NCI-H1048 (cell line): ENCODE data around the gene MAP3K15.

Source experiments
- DNase-seq: peaks from one replicate; lab custom pipeline; 2025; lab: John Stamatoyannopoulos, UW

MAP3K15 gene

GRCh38 chrX:19514791-19515614 is at the start of gene MAP3K15:
MAP3K15 (minus strand) TSS chrX:19515508; CDS start chrX:19515261, 247 bp downstream.
- no peak for DNase-seq

- no peak for DNase-seq
These were observed 49.3 kb upstream of the MAP3K15 start for GRCh38 chrX:19564606-19565005.

- DNase-seq, result no peak
These were observed 48.4 kb upstream of the MAP3K15 start for GRCh38 chrX:19563746-19564145.

- DNase-seq, result no peak
These were observed 48.0 kb upstream of the MAP3K15 start for GRCh38 chrX:19563327-19563726.

GRCh38 chrX:19560611-19561010 is 45.3 kb upstream of the MAP3K15 start:
- no peak for DNase-seq

- no peak for DNase-seq
These were observed 42.5 kb upstream of the MAP3K15 start for GRCh38 chrX:19557822-19558221.

GRCh38 chrX:19556202-19556601 is 40.9 kb upstream of the MAP3K15 start:
- no peak for DNase-seq

- no peak for DNase-seq
These were observed 40.4 kb upstream of the MAP3K15 start for GRCh38 chrX:19555683-19556082.

GRCh38 chrX:19555236-19555635 is 39.9 kb upstream of the MAP3K15 start:
- no peak for DNase-seq

GRCh38 chrX:19554786-19555185 is 39.5 kb upstream of the MAP3K15 start:
- no peak for DNase-seq

GRCh38 chrX:19552793-19553192 is 37.5 kb upstream of the MAP3K15 start:
- DNase-seq, result no peak

GRCh38 chrX:19549838-19550237 is 34.5 kb upstream of the MAP3K15 start:
- no peak for DNase-seq

- no peak for DNase-seq
These were observed 33.6 kb upstream of the MAP3K15 start for GRCh38 chrX:19548934-19549333.

GRCh38 chrX:19548279-19548678 is 33.0 kb upstream of the MAP3K15 start:
- no peak for DNase-seq

- DNase-seq, result no peak
These were observed 30.3 kb upstream of the MAP3K15 start for GRCh38 chrX:19545651-19546050.

- DNase-seq, result no peak
These were observed 29.5 kb upstream of the MAP3K15 start for GRCh38 chrX:19544693-19545305.

- DNase-seq, result no peak
These were observed 28.7 kb upstream of the MAP3K15 start for GRCh38 chrX:19543951-19544381.

GRCh38 chrX:19543020-19543715 is 27.9 kb upstream of the MAP3K15 start:
- no peak for DNase-seq

GRCh38 chrX:19541931-19542330 is 26.6 kb upstream of the MAP3K15 start:
- no peak for DNase-seq

GRCh38 chrX:19541196-19541595 is 25.9 kb upstream of the MAP3K15 start:
- DNase-seq, result no peak

GRCh38 chrX:19540076-19540475 is 24.8 kb upstream of the MAP3K15 start:
- no peak for DNase-seq

- DNase-seq, result no peak
These were observed 24.4 kb upstream of the MAP3K15 start for GRCh38 chrX:19539665-19540064.

GRCh38 chrX:19535476-19535875 is 20.2 kb upstream of the MAP3K15 start:
- DNase-seq, result no peak
